HL-60 (cell line): Measurements from ENCODE around the gene NHEJ1.
A peak's percentile ranks its signal among the peaks of the same experiment; 100 is the strongest.

Experiments
- GABPA ChIP-seq: IDR thresholded peaks from 2 replicates; pipeline ENCODE4 v1.6.1; 2012; ENCODE audit warnings: low read depth
- POLR2AphosphoS5 ChIP-seq: IDR thresholded peaks from 2 replicates; pipeline ENCODE4 v1.6.1; 2012; ENCODE audit warnings: low read depth
- SPI1 ChIP-seq: IDR thresholded peaks from 2 replicates; pipeline ENCODE4 v1.6.1; 2012; ENCODE audit warnings: low read depth, mild to moderate bottlenecking, borderline replicate concordance
- TF ChIP-seq, protein P1 (sequence below): IDR thresholded peaks from one replicate; pipeline ENCODE4 v1.5.1; 2011; ENCODE audit warnings: low read length, control low read depth, inconsistent platforms; ENCODE audit not compliant: insufficient read depth
- TF ChIP-seq, protein P2 (sequence below): IDR thresholded peaks from 2 replicates; pipeline ENCODE4 v1.6.1; 2012; ENCODE audit warnings: low read depth; ENCODE audit not compliant: insufficient replicate concordance

DNA sequence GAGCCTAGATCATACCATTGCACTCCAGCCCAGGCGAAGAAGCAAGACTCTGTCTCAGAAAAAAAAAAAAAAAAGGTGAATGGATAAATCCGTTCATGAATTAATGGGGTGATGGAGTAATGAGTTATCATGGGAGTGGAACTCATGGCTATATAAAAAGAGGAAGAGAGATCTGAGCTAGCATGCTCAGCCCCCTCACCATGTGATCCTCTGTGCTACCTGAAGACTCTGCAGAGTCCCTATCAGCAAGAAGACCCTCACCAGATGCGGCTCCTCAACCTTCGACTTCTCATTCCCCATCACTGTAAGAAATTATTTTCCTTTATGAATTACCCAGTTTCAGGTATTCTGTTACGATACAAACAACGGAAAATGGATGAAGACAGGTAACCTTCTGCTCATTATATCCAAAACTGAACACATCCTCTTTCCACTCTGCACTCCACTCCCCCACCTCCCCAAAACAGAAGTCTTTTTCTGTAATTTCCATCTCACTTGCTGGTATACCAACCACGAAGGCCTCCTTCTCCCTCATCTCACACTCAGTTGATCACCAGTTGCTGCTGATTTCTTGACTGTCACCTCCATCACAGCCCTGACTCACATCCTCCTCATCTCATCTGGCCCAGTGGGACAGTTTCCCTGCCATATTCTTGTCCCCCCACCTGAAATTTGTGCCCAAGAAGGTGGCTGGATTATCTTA is 26.3 kb upstream of the NHEJ1 start:
- TF ChIP-seq, protein P1, sequence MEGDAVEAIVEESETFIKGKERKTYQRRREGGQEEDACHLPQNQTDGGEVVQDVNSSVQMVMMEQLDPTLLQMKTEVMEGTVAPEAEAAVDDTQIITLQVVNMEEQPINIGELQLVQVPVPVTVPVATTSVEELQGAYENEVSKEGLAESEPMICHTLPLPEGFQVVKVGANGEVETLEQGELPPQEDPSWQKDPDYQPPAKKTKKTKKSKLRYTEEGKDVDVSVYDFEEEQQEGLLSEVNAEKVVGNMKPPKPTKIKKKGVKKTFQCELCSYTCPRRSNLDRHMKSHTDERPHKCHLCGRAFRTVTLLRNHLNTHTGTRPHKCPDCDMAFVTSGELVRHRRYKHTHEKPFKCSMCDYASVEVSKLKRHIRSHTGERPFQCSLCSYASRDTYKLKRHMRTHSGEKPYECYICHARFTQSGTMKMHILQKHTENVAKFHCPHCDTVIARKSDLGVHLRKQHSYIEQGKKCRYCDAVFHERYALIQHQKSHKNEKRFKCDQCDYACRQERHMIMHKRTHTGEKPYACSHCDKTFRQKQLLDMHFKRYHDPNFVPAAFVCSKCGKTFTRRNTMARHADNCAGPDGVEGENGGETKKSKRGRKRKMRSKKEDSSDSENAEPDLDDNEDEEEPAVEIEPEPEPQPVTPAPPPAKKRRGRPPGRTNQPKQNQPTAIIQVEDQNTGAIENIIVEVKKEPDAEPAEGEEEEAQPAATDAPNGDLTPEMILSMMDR: no peak
- no peak for TF ChIP-seq POLR2AphosphoS5
- TF ChIP-seq GABPA: no peak
- TF ChIP-seq, protein P2, sequence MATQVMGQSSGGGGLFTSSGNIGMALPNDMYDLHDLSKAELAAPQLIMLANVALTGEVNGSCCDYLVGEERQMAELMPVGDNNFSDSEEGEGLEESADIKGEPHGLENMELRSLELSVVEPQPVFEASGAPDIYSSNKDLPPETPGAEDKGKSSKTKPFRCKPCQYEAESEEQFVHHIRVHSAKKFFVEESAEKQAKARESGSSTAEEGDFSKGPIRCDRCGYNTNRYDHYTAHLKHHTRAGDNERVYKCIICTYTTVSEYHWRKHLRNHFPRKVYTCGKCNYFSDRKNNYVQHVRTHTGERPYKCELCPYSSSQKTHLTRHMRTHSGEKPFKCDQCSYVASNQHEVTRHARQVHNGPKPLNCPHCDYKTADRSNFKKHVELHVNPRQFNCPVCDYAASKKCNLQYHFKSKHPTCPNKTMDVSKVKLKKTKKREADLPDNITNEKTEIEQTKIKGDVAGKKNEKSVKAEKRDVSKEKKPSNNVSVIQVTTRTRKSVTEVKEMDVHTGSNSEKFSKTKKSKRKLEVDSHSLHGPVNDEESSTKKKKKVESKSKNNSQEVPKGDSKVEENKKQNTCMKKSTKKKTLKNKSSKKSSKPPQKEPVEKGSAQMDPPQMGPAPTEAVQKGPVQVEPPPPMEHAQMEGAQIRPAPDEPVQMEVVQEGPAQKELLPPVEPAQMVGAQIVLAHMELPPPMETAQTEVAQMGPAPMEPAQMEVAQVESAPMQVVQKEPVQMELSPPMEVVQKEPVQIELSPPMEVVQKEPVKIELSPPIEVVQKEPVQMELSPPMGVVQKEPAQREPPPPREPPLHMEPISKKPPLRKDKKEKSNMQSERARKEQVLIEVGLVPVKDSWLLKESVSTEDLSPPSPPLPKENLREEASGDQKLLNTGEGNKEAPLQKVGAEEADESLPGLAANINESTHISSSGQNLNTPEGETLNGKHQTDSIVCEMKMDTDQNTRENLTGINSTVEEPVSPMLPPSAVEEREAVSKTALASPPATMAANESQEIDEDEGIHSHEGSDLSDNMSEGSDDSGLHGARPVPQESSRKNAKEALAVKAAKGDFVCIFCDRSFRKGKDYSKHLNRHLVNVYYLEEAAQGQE: no peak
- peak; percentile 26; the same call in 1 of the 2 replicates for TF ChIP-seq SPI1
